NCI-H1092 treated with DMSO at 0.1 percent for 48 hours (cell line): Measurements from ENCODE around the gene IDH3B.

Experiments used
- DNase-seq: peaks from one replicate; lab custom pipeline; 2025; lab: John Stamatoyannopoulos, UW

Gene IDH3B

DNA sequence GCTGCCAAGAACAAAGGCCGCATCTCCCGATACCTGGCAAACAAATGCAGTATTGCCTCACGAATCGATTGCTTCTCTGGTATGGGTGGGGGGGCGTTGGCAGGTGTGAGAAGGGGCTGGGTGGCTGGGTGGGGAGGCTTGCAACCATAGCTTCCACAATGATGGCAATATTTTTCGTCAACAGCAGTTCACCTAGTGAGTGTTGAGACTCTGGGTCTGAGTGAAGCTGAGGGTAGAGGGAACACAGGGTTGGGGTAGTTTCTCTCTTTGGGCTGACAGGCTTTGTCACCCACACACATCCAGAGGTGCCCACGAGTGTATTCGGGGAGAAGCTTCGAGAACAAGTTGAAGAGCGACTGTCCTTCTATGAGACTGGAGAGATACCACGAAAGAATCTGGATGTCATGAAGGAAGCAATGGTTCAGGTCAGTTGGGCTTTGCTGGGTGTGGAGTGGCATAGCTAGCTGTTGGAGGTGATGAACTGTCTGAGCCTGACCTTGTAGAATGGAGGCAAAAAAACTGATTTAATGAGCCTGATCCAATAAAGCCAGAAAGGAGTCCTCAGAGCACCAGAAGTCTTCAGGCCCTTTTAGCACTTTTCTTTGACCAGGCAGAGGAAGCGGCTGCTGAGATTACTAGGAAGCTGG, 7.4 kb downstream of the IDH3B start:
- no peak for DNase-seq

DNA sequence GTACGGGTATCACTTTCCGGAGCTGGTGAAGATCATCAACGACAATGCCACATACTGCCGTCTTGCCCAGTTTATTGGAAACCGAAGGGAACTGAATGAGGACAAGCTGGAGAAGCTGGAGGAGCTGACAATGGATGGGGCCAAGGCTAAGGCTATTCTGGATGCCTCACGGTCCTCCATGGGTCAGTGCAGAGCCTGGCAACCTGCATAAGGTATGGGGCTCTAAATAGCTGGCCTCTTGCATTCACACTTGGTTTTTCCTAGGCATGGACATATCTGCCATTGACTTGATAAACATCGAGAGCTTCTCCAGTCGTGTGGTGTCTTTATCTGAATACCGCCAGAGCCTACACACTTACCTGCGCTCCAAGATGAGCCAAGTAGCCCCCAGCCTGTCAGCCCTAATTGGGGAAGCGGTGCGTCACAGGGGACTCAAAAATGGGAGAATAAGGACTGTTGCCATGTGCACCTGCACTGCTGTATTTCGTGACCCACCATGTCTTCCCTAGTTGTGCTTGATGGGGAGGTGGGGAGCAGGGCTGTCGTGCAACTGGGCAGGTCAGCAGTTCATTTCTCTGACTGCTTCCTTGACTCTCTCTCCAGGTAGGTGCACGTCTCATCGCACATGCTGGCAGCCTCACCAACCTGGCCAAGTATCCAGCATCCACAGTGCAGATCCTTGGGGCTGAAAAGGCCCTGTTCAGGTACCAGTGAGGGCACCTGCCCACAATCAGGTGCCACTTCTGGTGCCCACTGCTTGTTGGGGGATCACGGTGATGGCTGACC, 8.5 kb downstream of the IDH3B start:
- no peak for DNase-seq

DNA sequence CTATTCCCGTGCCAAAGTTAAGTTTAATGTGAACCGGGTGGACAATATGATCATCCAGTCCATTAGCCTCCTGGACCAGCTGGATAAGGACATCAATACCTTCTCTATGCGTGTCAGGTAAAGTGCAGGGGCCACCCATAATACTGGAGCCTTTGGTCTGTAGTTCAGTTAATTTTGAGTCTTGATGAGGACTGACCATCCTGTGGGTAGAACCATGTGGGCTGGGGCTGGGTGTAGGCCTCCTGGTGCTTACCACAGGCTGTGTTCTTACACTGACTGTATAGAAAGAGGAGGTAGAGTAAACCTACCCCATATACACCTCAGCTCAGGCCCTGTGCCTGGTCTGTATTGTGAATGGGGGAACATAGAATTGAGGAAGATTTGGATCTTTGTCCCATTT, 9.2 kb downstream of the IDH3B start:
- no peak for DNase-seq

- no peak for DNase-seq
Observed at GRCh38 chr20:2654384-2654822, 9.6 kb downstream of the IDH3B start.

DNA sequence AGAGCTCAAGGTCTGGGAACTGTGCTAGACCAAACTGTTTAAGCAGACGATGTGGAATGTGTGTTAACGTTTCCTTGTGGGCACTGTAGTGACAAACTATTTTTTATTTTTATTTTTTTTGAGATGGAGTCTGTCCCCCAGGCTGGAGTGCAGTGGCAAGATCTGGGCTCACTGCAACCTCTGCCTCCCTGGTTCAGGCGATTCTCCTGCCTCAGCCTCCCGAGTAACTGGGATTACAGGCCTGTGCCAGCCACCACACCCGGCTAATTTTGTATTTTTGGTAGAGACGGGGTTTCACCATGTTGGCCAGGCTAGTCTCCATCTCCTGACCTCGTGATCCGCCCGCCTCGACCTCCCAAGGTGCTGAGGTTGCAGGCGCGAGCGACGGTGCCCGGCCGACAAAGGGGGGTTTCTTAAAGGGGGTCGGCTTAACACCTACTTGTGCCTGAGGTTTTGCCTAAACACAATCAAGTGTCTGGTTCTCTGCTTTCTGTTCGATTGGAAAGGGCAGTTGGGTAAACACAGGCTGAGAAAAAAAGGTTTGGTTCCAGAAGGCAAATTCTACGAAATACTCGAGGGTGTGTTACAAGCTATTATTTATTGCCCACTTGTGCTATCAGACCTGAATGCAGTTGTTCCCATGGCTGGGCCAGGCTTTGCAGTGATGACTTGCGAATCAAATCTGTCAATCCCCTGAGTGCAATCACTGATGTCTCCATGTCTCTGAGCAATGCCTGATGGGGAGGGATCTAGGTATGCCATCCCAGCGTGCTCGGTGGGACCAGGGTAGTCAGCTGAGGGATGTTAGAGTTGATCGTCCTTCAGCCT, 10.2 kb downstream of the IDH3B start:
- no peak for DNase-seq

GRCh38 chr20:2652724-2653555, 11.1 kb downstream of the IDH3B start:
- peak; percentile 58 for DNase-seq

- DNase-seq, result peak; percentile 87
Observed at GRCh38 chr20:2651772-2652723, 12.0 kb downstream of the IDH3B start, which contains the start of gene NOP56. Gene NOP56, plus strand, starts transcription at chr20:2652632. Its CDS starts 29 bp downstream, at chr20:2652661.

GRCh38 chr20:2643708-2644107, 20.3 kb downstream of the IDH3B start:
- DNase-seq, result no peak

- no peak for DNase-seq
Observed at GRCh38 chr20:2640899-2641298, 23.1 kb downstream of the IDH3B start.

DNA sequence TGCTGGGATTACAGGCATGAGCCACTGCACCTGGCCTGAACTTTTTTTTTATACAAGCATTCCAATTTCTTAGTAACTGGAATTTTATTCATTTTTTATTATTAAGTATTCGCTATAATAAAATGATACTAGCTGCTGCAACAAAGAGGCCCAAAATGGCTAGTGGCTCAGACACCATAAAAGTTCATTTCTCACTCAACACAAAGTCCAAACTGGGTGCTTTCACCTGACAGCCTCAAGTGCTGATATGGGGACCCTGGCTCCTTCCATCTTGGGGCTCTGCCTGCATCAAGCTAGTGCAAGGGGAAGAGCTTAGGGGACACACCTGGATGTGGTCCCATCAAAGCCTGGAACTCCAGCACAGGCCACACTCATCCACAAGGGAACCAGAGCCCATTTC, 23.8 kb downstream of the IDH3B start:
- no peak for DNase-seq

- no peak for DNase-seq
Observed at GRCh38 chr20:2637246-2637645, 26.8 kb downstream of the IDH3B start.

- no peak for DNase-seq
Observed at GRCh38 chr20:2633381-2633780, 30.6 kb downstream of the IDH3B start.

- peak; percentile 27 for DNase-seq
Observed at GRCh38 chr20:2631228-2631627, 32.8 kb downstream of the IDH3B start.

GRCh38 chr20:2626853-2627541, 37.0 kb downstream of the IDH3B start:
- no peak for DNase-seq

GRCh38 chr20:2625062-2625461, 39.0 kb downstream of the IDH3B start:
- DNase-seq, result no peak

GRCh38 chr20:2624190-2624589, 39.8 kb downstream of the IDH3B start:
- DNase-seq, result no peak

GRCh38 chr20:2619961-2620595, 43.9 kb downstream of the IDH3B start:
- DNase-seq, result no peak

DNA sequence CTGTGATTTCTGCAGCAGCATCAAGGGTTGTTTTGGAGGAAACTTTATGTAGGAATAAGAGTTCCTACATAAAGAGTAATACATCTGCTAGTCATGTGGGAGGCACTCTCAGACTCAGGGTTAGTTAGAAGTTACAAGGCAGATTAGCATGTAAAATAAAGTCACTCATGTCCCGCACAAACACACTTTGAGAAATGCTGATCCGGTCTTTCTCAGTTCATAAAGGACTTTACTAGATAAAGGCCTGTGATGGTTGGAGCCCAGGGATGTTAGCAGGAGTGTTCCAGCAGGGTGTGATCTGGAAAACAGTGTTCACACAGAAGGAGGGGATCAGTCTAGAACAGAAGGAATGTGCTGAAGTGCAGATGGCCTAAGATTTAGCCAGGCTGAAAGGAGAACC, 44.7 kb downstream of the IDH3B start:
- DNase-seq, result no peak

GRCh38 chr20:2618815-2619214, 45.2 kb downstream of the IDH3B start:
- DNase-seq, result no peak
